ENCODE data around the gene DHODH. TPM values are rescaled to one million over a fixed set of nuclear protein-coding genes. Genes with fewer than 3 reads are reported as not detected.
A peak's percentile ranks its signal among the peaks of the same experiment; 100 is the strongest.

Gene DHODH
- total and polyA plus RNA-seq, 4 donors: 14.4 to 150 (median 79.4) TPM

DNA sequence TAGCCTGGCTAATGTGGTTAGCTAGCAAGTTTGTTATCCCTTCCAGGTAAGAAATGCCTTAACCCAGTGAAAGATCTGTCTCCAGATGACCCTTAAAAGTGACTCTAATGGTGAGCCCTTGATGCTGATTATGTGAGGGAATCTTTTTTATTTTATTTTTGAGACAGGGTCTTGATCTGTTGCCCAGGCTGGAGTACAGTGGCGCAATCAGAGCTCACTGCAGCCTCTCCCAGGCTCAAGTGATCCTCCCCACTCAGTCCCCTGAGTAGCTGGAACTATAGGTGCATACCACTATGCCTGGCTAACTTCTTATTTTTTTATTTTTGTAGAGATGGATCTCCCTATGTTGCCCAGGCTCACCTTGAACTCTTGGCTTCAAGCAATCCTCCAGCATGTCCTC is 35.0 kb downstream of the DHODH start:
- Histone ChIP-seq H3K27me3 (ENCODE audit: control insufficient read depth in 4 of 4, insufficient read depth in 4 of 4, low read length in 3 of 4) (no peaks in the 10 kb centered on the region), H3K9me3 (ENCODE audit: control insufficient read depth in 4 of 4, low read length in 3 of 4) (no peaks in the 10 kb centered on the region), H3K4me3 (ENCODE audit: low read depth in 1 of 3, low read length in 3 of 3) (no peak overlapping the region), H3K27ac (ENCODE audit: low read depth in 1 of 2, low read length in 2 of 2) (peak overlapping the region; percentile 88 to 95), H3K4me1 (ENCODE audit: control insufficient read depth in 4 of 4, insufficient read depth in 4 of 4, low read length in 3 of 4) (peaks cover 6 to 47% (median 21%) of the 10 kb centered on the region in 4 donors), H3K36me3 (ENCODE audit: control insufficient read depth in 4 of 4, insufficient read depth in 3 of 4, low read depth in 1 of 4, low read length in 3 of 4) (peaks cover 0 to 3% (median 0%) of the 10 kb centered on the region in 4 donors), H3K9ac (ENCODE audit: low read depth in 1 of 2, low read length in 2 of 2) (peak overlapping the region in 1 of 2 donors; percentile 52)
- TF ChIP-seq, protein P1, sequence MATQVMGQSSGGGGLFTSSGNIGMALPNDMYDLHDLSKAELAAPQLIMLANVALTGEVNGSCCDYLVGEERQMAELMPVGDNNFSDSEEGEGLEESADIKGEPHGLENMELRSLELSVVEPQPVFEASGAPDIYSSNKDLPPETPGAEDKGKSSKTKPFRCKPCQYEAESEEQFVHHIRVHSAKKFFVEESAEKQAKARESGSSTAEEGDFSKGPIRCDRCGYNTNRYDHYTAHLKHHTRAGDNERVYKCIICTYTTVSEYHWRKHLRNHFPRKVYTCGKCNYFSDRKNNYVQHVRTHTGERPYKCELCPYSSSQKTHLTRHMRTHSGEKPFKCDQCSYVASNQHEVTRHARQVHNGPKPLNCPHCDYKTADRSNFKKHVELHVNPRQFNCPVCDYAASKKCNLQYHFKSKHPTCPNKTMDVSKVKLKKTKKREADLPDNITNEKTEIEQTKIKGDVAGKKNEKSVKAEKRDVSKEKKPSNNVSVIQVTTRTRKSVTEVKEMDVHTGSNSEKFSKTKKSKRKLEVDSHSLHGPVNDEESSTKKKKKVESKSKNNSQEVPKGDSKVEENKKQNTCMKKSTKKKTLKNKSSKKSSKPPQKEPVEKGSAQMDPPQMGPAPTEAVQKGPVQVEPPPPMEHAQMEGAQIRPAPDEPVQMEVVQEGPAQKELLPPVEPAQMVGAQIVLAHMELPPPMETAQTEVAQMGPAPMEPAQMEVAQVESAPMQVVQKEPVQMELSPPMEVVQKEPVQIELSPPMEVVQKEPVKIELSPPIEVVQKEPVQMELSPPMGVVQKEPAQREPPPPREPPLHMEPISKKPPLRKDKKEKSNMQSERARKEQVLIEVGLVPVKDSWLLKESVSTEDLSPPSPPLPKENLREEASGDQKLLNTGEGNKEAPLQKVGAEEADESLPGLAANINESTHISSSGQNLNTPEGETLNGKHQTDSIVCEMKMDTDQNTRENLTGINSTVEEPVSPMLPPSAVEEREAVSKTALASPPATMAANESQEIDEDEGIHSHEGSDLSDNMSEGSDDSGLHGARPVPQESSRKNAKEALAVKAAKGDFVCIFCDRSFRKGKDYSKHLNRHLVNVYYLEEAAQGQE (IDR thresholded peaks at IDR 0.05): no peak
- TF ChIP-seq RAD21 (IDR thresholded peaks at IDR 0.05) (no peak), GABPA (IDR thresholded peaks at IDR 0.05 in 1 of 2, conservative IDR thresholded peaks at IDR 0.05 in 1 of 2) (no peak), SP1 (IDR thresholded peaks at IDR 0.05) (no peak), RXRA (IDR thresholded peaks at IDR 0.05) (no peak), FOXA2 (IDR thresholded peaks at IDR 0.05) (no peak), FOXA1 (IDR thresholded peaks at IDR 0.05) (no peak), EGR1 (IDR thresholded peaks at IDR 0.05; ENCODE audit: low read depth in 2 of 2) (no peak), HNF4A (conservative IDR thresholded peaks at IDR 0.05) (no peak), HNF4G (IDR thresholded peaks at IDR 0.05) (no peak), NR2F2 (IDR thresholded peaks at IDR 0.05) (no peak), YY1 (IDR thresholded peaks at IDR 0.05) (no peak), JUND (IDR thresholded peaks at IDR 0.05) (no peak), TAF1 (conservative IDR thresholded peaks at IDR 0.05) (no peak)
- TF ChIP-seq, protein P2, sequence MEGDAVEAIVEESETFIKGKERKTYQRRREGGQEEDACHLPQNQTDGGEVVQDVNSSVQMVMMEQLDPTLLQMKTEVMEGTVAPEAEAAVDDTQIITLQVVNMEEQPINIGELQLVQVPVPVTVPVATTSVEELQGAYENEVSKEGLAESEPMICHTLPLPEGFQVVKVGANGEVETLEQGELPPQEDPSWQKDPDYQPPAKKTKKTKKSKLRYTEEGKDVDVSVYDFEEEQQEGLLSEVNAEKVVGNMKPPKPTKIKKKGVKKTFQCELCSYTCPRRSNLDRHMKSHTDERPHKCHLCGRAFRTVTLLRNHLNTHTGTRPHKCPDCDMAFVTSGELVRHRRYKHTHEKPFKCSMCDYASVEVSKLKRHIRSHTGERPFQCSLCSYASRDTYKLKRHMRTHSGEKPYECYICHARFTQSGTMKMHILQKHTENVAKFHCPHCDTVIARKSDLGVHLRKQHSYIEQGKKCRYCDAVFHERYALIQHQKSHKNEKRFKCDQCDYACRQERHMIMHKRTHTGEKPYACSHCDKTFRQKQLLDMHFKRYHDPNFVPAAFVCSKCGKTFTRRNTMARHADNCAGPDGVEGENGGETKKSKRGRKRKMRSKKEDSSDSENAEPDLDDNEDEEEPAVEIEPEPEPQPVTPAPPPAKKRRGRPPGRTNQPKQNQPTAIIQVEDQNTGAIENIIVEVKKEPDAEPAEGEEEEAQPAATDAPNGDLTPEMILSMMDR (IDR thresholded peaks at IDR 0.05; ENCODE audit: low read depth, low read length, missing input control): no peak
- TF ChIP-seq, protein P3, sequence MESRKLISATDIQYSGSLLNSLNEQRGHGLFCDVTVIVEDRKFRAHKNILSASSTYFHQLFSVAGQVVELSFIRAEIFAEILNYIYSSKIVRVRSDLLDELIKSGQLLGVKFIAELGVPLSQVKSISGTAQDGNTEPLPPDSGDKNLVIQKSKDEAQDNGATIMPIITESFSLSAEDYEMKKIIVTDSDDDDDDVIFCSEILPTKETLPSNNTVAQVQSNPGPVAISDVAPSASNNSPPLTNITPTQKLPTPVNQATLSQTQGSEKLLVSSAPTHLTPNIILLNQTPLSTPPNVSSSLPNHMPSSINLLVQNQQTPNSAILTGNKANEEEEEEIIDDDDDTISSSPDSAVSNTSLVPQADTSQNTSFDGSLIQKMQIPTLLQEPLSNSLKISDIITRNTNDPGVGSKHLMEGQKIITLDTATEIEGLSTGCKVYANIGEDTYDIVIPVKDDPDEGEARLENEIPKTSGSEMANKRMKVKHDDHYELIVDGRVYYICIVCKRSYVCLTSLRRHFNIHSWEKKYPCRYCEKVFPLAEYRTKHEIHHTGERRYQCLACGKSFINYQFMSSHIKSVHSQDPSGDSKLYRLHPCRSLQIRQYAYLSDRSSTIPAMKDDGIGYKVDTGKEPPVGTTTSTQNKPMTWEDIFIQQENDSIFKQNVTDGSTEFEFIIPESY (IDR thresholded peaks at IDR 0.05): no peak
- TF ChIP-seq, protein P4, sequence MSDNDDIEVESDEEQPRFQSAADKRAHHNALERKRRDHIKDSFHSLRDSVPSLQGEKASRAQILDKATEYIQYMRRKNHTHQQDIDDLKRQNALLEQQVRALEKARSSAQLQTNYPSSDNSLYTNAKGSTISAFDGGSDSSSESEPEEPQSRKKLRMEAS (IDR thresholded peaks at IDR 0.05): no peak
- TF ChIP-seq, protein P5, sequence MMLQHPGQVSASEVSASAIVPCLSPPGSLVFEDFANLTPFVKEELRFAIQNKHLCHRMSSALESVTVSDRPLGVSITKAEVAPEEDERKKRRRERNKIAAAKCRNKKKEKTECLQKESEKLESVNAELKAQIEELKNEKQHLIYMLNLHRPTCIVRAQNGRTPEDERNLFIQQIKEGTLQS (IDR thresholded peaks at IDR 0.05): no peak
- 51% methylated on average over 1 of the region's 1 CpG for WGBS
- DNase-seq (ENCODE audit: low spot score): no peak

Measured in liver (tissue), 9 donors.